HepG2 (cell line): Measurements from ENCODE around the gene ZNF207. TPM values are rescaled to one million over a fixed set of nuclear protein-coding genes. Genes with fewer than 3 reads are reported as not detected.

ENCODE experiments used
- ARNT2 ChIP-seq: sonication (generic); formaldehyde crosslinking; IDR thresholded peaks from 2 replicates; pipeline ENCODE4 v1.8.0; 2022; ENCODE audit warnings: mild to moderate bottlenecking, low read depth, missing genetic modification reagents, moderate library complexity
- BRCA1 ChIP-seq: sonication (generic); formaldehyde crosslinking; IDR thresholded peaks from 2 replicates; pipeline ENCODE4 v1.4.0; 2020; ENCODE audit warnings: missing genetic modification reagents
- FOXJ3 ChIP-seq: sonication (generic); formaldehyde crosslinking; IDR thresholded peaks from 2 replicates; pipeline ENCODE4 v1.4.0; 2020; ENCODE audit warnings: missing genetic modification reagents, mild to moderate bottlenecking, borderline replicate concordance
- HDAC2 ChIP-seq: sonication (generic); formaldehyde crosslinking; IDR thresholded peaks from 2 replicates; pipeline ENCODE4 v1.4.0; 2020; ENCODE audit warnings: missing genetic modification reagents
- HMG20A ChIP-seq: IDR thresholded peaks from 2 replicates; pipeline ENCODE4 v1.6.1; 2016; ENCODE audit warnings: borderline replicate concordance
- NR2F1 ChIP-seq, 2 experiments: fragments of 450-650 bp in 1 of 2; formaldehyde crosslinking in 1 of 2; IDR thresholded peaks; 2 replicates each; pipeline versions ENCODE4 v1.5.0 to v1.6.1; 2016 to 2020; ENCODE audit warnings: mild to moderate bottlenecking in 1 of 2, missing compliant biosample characterization in 1 of 2, missing genetic modification reagents in 1 of 2, moderate library complexity in 1 of 2
- NR2F6 ChIP-seq, 2 experiments: IDR thresholded peaks; 2 replicates each; pipeline ENCODE4 v1.6.1; 2016; ENCODE audit warnings: antibody characterized with exemption in 1 of 2, mild to moderate bottlenecking in 1 of 2
- PRDM10 ChIP-seq: sonication (generic); formaldehyde crosslinking; IDR thresholded peaks from 2 replicates; pipeline ENCODE4 v1.4.0; 2020; ENCODE audit warnings: low read depth, missing genetic modification reagents
- RARA ChIP-seq: IDR thresholded peaks from 2 replicates; pipeline ENCODE4 v1.6.1; 2016; ENCODE audit warnings: missing genetic modification reagents, missing compliant biosample characterization
- SOX13 ChIP-seq, 3 experiments: fragments of 450-650 bp in 1 of 3; sonication (generic) in 1 of 3; formaldehyde crosslinking in 1 of 3; IDR thresholded peaks in 2 of 3; conservative IDR thresholded peaks in 1 of 3; 2 replicates each; pipeline versions ENCODE4 v1.5.0 to v1.6.1; 2016 to 2020; ENCODE audit warnings: antibody characterized with exemption in 1 of 3, mild to moderate bottlenecking in 1 of 3, missing compliant biosample characterization in 1 of 3, missing genetic modification reagents in 1 of 3, moderate library complexity in 1 of 3
- SOX5 ChIP-seq: IDR thresholded peaks from 2 replicates; pipeline ENCODE4 v1.6.1; 2016; ENCODE audit warnings: borderline replicate concordance
- ZNF263 ChIP-seq: sonication (generic); formaldehyde crosslinking; IDR thresholded peaks from 2 replicates; pipeline ENCODE4 v1.4.0; 2020; ENCODE audit warnings: missing genetic modification reagents
- ZNF331 ChIP-seq: sonication (generic); formaldehyde crosslinking; IDR thresholded peaks from 2 replicates; pipeline ENCODE4 v1.4.0; 2020; ENCODE audit warnings: missing genetic modification reagents
- ZNF589 ChIP-seq: sonication (generic); formaldehyde crosslinking; conservative IDR thresholded peaks from 2 replicates; pipeline ENCODE4 v1.8.0; 2022; ENCODE audit warnings: mild to moderate bottlenecking, moderate library complexity, missing genetic modification reagents
- ZNF709 ChIP-seq: sonication (generic); formaldehyde crosslinking; IDR thresholded peaks from 2 replicates; pipeline ENCODE4 v1.5.0; 2020; ENCODE audit warnings: mild to moderate bottlenecking, missing genetic modification reagents
- polyA plus RNA-seq, 8 experiments: library from polyadenylated mRNA; depleted of rRNA in 3 of 8; stranded (reverse) in 7 of 8; unstranded in 1 of 8; fragments of >200 nt; fragmentation: Illumina TruSeq in 4 of 8; extraction: Trizol in 4 of 8; gene quantifications; 2 replicates each; pipeline versions ENCODE4 v1.2.1 to v1.2.3, GENCODE V29; 2011 to 2016; ENCODE audit warnings: low read depth in 4 of 8, missing spikeins in 1 of 8, mixed read lengths in 1 of 8; ENCODE audit not compliant: insufficient read depth in 1 of 8
- total RNA-seq, 5 experiments: library from RNA; depleted of rRNA; stranded (reverse); fragments of >200 nt; fragmentation: Illumina TruSeq; extraction: Trizol; gene quantifications; 2 replicates each; pipeline ENCODE4 v1.2.3, GENCODE V29; 2016; ENCODE audit warnings: low read depth in 1 of 5
- TF ChIP-seq, protein P1 (sequence below): IDR thresholded peaks from 2 replicates; pipeline ENCODE4 v1.6.1; 2012; ENCODE audit warnings: inconsistent platforms
- TF ChIP-seq, protein P2 (sequence below): sonication (generic); formaldehyde crosslinking; conservative IDR thresholded peaks from 2 replicates; pipeline ENCODE4 v1.4.0; 2020; ENCODE audit warnings: mild to moderate bottlenecking, missing genetic modification reagents, moderate library complexity
- TF ChIP-seq, protein P3 (sequence below): IDR thresholded peaks from 2 replicates; pipeline ENCODE4 v1.4.0; 2020; ENCODE audit warnings: mild to moderate bottlenecking, missing genetic modification reagents

The ZNF207 gene
- total and polyA plus RNA-seq, 2 of the 13 experiments (the other 11 are each of a cell fraction or from before 2014, with no cell fraction given): 150 to 164 TPM

DNA sequence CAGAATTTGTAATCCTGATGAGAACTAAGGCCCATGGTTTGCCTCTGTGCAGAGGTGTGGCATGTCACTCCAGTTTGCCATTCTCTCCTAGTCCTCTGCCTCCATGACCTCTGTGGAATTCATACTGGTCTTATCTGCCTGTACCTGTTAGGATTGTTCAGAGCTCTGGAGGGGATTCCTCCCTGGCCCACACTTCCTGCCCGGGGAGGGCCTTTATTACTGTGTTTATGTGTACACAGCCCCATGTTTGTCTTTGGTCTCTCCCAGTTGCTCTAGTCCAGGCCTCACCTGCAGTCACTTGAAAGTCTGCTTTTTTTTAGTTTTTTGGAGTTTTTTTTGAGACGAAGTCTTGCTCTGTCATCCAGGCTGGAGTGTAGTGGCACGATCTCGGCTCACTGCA is 47.9 kb upstream of the ZNF207 start (continued):
- TF ChIP-seq, protein P1, sequence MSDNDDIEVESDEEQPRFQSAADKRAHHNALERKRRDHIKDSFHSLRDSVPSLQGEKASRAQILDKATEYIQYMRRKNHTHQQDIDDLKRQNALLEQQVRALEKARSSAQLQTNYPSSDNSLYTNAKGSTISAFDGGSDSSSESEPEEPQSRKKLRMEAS: 0 out of 2 replicates have a peak, but pooled peaks have one; percentile 19
- TF ChIP-seq HDAC2 (CRISPR knock-in tag) (0 out of 2 replicates have a peak, but pooled peaks have one; percentile 29), SOX13 (IDR thresholded peaks at IDR 0.05) (no peak), SOX13 (CRISPR knock-in tag; conservative IDR thresholded peaks at IDR 0.05 in 1 of 2, IDR thresholded peaks at IDR 0.05 in 1 of 2) (peak in 1 of 2 experiments; percentile 47; a peak in 2 of 4 replicates), HMG20A (0 out of 2 replicates have a peak, but pooled peaks have one; percentile 20), SOX5 (CRISPR knock-in tag) (peak; percentile 51; the same call in 1 of the 2 replicates), ZNF589 (CRISPR knock-in tag) (no peak), NR2F1 (CRISPR knock-in tag; IDR thresholded peaks at IDR 0.05) (peak in 1 of 2 experiments; percentile 17; a peak in 1 of 4 replicates), ZNF331 (CRISPR knock-in tag) (peak; percentile 33; the same call in 1 of the 2 replicates), NR2F6 (IDR thresholded peaks at IDR 0.05) (peak; percentile 72), NR2F6 (CRISPR knock-in tag; IDR thresholded peaks at IDR 0.05) (peak; percentile 70), ZNF709 (no peak), FOXJ3 (CRISPR knock-in tag) (no peak), ARNT2 (CRISPR knock-in tag) (no peak), RARA (CRISPR knock-in tag) (peak; percentile 89), ZNF263 (CRISPR knock-in tag) (peak; percentile 32; the same call in 1 of the 2 replicates), BRCA1 (no peak), PRDM10 (CRISPR knock-in tag) (peak; percentile 79; the same call in 1 of the 2 replicates)
- TF ChIP-seq, protein P2, sequence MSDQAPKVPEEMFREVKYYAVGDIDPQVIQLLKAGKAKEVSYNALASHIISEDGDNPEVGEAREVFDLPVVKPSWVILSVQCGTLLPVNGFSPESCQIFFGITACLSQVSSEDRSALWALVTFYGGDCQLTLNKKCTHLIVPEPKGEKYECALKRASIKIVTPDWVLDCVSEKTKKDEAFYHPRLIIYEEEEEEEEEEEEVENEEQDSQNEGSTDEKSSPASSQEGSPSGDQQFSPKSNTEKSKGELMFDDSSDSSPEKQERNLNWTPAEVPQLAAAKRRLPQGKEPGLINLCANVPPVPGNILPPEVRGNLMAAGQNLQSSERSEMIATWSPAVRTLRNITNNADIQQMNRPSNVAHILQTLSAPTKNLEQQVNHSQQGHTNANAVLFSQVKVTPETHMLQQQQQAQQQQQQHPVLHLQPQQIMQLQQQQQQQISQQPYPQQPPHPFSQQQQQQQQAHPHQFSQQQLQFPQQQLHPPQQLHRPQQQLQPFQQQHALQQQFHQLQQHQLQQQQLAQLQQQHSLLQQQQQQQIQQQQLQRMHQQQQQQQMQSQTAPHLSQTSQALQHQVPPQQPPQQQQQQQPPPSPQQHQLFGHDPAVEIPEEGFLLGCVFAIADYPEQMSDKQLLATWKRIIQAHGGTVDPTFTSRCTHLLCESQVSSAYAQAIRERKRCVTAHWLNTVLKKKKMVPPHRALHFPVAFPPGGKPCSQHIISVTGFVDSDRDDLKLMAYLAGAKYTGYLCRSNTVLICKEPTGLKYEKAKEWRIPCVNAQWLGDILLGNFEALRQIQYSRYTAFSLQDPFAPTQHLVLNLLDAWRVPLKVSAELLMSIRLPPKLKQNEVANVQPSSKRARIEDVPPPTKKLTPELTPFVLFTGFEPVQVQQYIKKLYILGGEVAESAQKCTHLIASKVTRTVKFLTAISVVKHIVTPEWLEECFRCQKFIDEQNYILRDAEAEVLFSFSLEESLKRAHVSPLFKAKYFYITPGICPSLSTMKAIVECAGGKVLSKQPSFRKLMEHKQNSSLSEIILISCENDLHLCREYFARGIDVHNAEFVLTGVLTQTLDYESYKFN (CRISPR knock-in tag): peak; percentile 63
- TF ChIP-seq, protein P3, sequence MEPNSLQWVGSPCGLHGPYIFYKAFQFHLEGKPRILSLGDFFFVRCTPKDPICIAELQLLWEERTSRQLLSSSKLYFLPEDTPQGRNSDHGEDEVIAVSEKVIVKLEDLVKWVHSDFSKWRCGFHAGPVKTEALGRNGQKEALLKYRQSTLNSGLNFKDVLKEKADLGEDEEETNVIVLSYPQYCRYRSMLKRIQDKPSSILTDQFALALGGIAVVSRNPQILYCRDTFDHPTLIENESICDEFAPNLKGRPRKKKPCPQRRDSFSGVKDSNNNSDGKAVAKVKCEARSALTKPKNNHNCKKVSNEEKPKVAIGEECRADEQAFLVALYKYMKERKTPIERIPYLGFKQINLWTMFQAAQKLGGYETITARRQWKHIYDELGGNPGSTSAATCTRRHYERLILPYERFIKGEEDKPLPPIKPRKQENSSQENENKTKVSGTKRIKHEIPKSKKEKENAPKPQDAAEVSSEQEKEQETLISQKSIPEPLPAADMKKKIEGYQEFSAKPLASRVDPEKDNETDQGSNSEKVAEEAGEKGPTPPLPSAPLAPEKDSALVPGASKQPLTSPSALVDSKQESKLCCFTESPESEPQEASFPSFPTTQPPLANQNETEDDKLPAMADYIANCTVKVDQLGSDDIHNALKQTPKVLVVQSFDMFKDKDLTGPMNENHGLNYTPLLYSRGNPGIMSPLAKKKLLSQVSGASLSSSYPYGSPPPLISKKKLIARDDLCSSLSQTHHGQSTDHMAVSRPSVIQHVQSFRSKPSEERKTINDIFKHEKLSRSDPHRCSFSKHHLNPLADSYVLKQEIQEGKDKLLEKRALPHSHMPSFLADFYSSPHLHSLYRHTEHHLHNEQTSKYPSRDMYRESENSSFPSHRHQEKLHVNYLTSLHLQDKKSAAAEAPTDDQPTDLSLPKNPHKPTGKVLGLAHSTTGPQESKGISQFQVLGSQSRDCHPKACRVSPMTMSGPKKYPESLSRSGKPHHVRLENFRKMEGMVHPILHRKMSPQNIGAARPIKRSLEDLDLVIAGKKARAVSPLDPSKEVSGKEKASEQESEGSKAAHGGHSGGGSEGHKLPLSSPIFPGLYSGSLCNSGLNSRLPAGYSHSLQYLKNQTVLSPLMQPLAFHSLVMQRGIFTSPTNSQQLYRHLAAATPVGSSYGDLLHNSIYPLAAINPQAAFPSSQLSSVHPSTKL (CRISPR knock-in tag): peak; percentile 40; the same call in 1 of the 2 replicates
